Osteoblast (primary cell): ENCODE measurements around the gene CYP11A1. TPM values are rescaled to one million over a fixed set of nuclear protein-coding genes. Genes with fewer than 3 reads are reported as not detected.

Experiments
- DNase-seq: peaks from one replicate; pipeline ENCODE4 v3.0.0; 2011; ENCODE audit warnings: low spot score, mixed read lengths; ENCODE audit not compliant: insufficient read length; ENCODE audit errors: missing footprints
- H2AFZ ChIP-seq: 2 replicates; pipeline ENCODE4 v1.6.0; 2011; ENCODE audit warnings: mild to moderate bottlenecking, low read length
- H3K27ac ChIP-seq: 2 replicates; pipeline ENCODE4 v1.5.1; 2011; ENCODE audit warnings: mild to moderate bottlenecking, low read depth, low read length, moderate library complexity
- H3K27me3 ChIP-seq: 2 replicates; pipeline ENCODE4 v1.6.0; 2012; ENCODE audit warnings: mild to moderate bottlenecking, control low read depth, inconsistent platforms, low read length, moderate library complexity; ENCODE audit not compliant: insufficient read depth
- H3K36me3 ChIP-seq: 2 replicates; pipeline ENCODE4 v1.5.1; 2011; ENCODE audit warnings: mild to moderate bottlenecking, low read length, control low read depth, moderate library complexity; ENCODE audit not compliant: insufficient read depth
- H3K4me1 ChIP-seq: 2 replicates; pipeline ENCODE4 v1.5.1; 2011; ENCODE audit warnings: mild to moderate bottlenecking, low read length, control low read depth, moderate library complexity; ENCODE audit not compliant: insufficient read depth
- H3K4me2 ChIP-seq: 2 replicates; pipeline ENCODE4 v1.6.0; 2011; ENCODE audit warnings: mild to moderate bottlenecking, low read length; ENCODE audit not compliant: insufficient read depth
- H3K4me3 ChIP-seq: fragments of 200-600 bp; sonication (generic); 3 replicates; pipeline ENCODE4 v1.5.1; 2012; ENCODE audit warnings: mild to moderate bottlenecking, low read length, inconsistent platforms; ENCODE audit not compliant: insufficient read depth
- H3K79me2 ChIP-seq: 2 replicates; pipeline ENCODE4 v1.6.0; 2012; ENCODE audit warnings: mild to moderate bottlenecking, low read length, control low read depth, inconsistent platforms; ENCODE audit not compliant: insufficient read depth
- H3K9me3 ChIP-seq: 2 replicates; pipeline ENCODE4 v1.5.1; 2011; ENCODE audit warnings: low read depth, low read length, control low read depth
- H4K20me1 ChIP-seq: 2 replicates; pipeline ENCODE4 v1.6.0; 2012; ENCODE audit warnings: mild to moderate bottlenecking, low read length, control low read depth; ENCODE audit not compliant: insufficient read depth
- CTCF ChIP-seq: IDR thresholded peaks from 2 replicates; pipeline ENCODE4 v1.5.1; 2011; ENCODE audit warnings: mild to moderate bottlenecking, low read depth, low read length, moderate library complexity; ENCODE audit errors: extremely low read depth
- total RNA-seq: library from RNA; depleted of rRNA; stranded (reverse); fragments of >200 nt; gene quantifications from 2 replicates; pipeline ENCODE4 v1.2.3, GENCODE V29; 2012

The CYP11A1 gene
- total RNA-seq, 1 donor = 1.4 TPM

GRCh38 chr15:74307827-74308811 is 59.3 kb downstream of the CYP11A1 start:
- H3K79me2 ChIP-seq = no peaks in the 10 kb centered on the region
- peak; percentile 97 for DNase-seq
- no peak overlapping the region for H3K4me2 ChIP-seq
- no peak overlapping the region for H3K4me3 ChIP-seq
- peaks cover 28% of the 10 kb centered on the region for H3K27me3 ChIP-seq
- H4K20me1 ChIP-seq = no peaks in the 10 kb centered on the region
- H2AFZ ChIP-seq = no peak overlapping the region
- H3K4me1 ChIP-seq = no peaks in the 10 kb centered on the region
- TF ChIP-seq CTCF = peak; percentile 74
- H3K27ac ChIP-seq = no peak overlapping the region
- no peaks in the 10 kb centered on the region for H3K9me3 ChIP-seq
- no peaks in the 10 kb centered on the region for H3K36me3 ChIP-seq

- TF ChIP-seq CTCF = no peak
- Histone ChIP-seq H3K27me3 (peaks cover 34% of the 10 kb centered on the region), H3K4me2 (no peak overlapping the region), H3K4me3 (no peak overlapping the region), H3K9me3 (no peaks in the 10 kb centered on the region), H2AFZ (no peak overlapping the region), H3K27ac (no peak overlapping the region), H3K4me1 (no peaks in the 10 kb centered on the region), H3K79me2 (no peaks in the 10 kb centered on the region), H4K20me1 (no peaks in the 10 kb centered on the region), H3K36me3 (no peaks in the 10 kb centered on the region)
- no peak for DNase-seq
Measured at GRCh38 chr15:74306781-74307217, 60.6 kb downstream of the CYP11A1 start.

GRCh38 chr15:74305687-74306086 is 61.8 kb downstream of the CYP11A1 start:
- Histone ChIP-seq H3K27me3 (peaks cover 42% of the 10 kb centered on the region), H4K20me1 (no peaks in the 10 kb centered on the region)

More at GRCh38 chr15:74305687-74306086, 61.8 kb downstream of the CYP11A1 start:
- no peak overlapping the region for H3K4me2 ChIP-seq
- H3K27ac ChIP-seq = no peak overlapping the region
- H3K4me1 ChIP-seq = no peaks in the 10 kb centered on the region
- no peak for TF ChIP-seq CTCF
- H3K79me2 ChIP-seq = no peaks in the 10 kb centered on the region
- H2AFZ ChIP-seq = no peak overlapping the region
- no peaks in the 10 kb centered on the region for H3K36me3 ChIP-seq
- DNase-seq = no peak
- no peaks in the 10 kb centered on the region for H3K9me3 ChIP-seq
- H3K4me3 ChIP-seq = no peak overlapping the region
